GM19099 (cell line): Measurements from ENCODE around the gene PRPSAP2.

Source experiments
- POLR2A ChIP-seq: IDR thresholded peaks from 3 replicates; pipeline ENCODE4 v1.6.1; 2011; ENCODE audit warnings: low read depth; ENCODE audit not compliant: insufficient read length; ENCODE audit errors: extremely low read depth

Gene PRPSAP2

DNA sequence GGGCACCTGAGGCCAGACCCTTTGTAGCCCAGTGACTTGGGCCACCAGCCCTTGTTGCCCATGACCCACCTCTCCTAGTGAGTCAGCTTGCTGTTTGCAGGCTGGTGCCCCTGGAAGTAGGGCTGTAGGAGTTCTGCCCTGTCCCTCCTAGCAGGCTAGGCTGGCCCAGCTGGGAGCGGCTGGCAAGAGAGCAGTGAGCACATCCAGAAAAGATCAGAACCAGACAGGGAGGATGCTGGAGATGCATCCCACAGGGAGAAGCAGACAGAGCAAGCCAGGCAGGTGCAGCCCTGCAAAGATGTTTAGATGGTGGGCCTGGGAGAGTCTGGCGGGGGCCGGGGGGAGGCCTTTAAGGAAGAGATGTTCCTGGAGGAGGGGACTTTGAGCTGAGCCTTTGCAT is 96.4 kb downstream of the PRPSAP2 start:
- no peak for TF ChIP-seq POLR2A

DNA sequence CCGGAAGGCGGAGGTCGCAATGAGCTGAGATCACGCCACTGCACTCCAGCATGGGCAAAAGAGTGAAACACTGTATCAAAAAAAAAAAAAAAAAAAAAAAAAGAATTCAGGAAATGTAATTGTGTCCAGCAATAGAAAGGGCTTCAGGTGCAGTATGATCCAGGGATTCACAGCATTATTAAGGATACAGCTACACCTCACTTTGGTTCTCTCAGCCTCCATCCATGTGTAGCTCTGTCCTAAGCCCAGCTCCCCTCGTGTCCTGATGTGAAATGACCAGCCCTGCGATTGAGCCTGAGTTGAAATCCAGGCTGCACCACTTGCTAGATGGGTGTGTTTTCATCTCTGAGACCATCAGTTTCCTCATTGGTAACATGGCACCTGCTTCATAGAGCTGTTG is 97.1 kb downstream of the PRPSAP2 start:
- TF ChIP-seq POLR2A: no peak

DNA sequence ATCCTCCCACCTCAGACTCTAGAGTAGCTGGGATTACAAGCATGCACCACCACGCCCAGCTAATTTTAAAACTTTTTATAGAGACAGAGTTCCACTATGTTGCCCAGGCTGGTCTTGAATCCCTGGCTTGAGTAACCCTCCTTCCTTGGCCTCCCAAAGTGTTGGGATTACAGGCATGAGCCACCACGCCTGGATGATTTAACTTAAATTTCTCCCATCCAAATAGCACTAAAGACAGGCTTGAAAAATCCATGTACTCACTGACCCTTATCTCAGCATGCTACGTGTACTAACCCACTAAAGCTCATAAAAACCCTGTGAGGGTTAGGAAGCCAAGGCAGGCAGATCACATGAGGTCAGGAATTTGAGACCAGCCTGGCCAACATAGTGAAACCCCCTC is 98.7 kb downstream of the PRPSAP2 start:
- no peak for TF ChIP-seq POLR2A

DNA sequence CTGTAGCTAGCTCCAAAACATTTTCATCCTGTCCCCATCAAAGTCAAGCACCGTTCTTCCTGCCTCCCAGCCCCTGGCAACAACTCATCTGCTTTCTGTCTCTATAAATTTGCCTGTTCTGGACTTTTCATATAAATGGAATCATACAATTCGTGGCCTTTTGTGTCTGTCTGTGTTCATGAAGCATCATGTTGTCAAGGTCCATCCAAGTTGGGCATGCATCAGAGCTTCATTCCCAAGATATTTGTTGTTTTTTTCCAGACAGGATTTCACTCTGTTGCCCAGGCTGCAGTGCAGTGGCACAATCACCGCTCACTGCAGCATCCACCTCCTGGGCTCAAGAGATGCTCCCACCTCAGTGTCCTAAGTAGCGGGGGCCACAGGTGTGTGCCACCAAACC is 99.9 kb downstream of the PRPSAP2 start:
- TF ChIP-seq POLR2A: no peak

DNA sequence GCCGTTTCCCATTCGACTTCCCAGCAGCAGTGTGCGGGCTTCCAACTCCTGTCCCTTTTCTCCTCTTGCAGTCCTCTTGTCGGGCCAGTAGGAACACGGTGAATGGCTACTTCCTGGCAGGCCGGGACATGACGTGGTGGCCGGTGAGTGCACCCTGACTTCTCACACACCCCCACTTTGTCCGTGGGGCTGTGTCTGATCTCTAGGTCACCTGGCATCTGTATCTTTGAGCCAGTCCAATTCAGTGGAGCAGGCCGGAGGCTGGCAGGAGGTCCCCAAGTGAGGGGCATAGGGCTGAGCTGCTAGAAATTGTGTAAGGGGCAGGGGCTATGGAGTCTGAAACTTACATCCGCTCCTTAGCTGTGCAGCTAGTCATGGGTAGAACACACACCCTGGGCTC is 100.7 kb downstream of the PRPSAP2 start:
- TF ChIP-seq POLR2A: no peak

DNA sequence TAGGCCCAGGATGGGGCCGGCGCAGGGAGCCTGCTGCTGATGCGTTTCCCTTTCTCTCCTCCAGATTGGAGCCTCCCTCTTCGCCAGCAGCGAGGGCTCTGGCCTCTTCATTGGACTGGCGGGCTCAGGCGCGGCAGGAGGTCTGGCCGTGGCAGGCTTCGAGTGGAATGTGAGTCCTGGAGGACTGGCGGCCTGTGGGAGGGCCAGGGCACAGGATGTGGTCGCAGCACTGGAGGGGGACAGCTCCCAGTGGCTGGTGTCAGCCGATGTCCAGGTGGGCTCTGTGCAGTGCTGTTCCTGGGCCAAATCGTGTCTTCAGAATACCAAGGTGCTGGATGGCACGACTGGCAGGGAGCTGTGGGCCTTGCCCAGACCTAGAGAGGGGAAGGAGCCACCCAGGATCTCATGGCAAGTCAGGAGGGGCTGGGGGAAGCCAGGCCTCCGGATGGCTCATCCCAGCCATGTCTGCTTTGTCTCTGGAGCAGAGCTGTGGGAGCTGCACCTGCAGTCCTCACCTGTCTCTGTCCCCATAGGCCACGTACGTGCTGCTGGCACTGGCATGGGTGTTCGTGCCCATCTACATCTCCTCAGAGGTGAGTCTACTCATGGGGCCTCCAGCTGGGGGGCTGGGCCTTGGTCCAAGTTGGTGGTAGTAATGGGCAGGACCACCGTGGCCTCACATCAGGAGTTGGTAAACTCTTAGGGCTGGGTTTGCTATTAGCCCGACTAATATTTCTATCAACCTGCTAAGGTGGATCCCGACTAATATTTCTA is 101.3 kb downstream of the PRPSAP2 start:
- TF ChIP-seq POLR2A: no peak

DNA sequence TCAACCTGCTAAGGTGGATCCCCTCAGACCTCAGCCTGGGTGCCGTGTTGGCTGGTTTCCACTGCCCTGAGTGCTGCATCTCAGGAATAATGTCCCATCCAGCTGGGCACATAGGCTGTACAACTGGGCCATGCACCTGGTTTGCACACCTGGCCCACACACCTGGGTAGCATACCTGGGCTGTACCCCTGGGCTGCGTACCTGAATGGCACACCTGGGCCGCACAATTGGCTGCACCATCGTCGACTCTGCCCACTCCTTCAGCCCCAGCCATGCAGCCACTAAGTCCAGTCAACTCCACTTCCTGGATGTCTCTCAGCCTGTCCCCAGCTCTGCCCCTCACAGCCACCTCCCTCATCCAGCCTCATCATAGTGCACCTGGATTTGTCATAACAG is 101.9 kb downstream of the PRPSAP2 start:
- TF ChIP-seq POLR2A: no peak

DNA sequence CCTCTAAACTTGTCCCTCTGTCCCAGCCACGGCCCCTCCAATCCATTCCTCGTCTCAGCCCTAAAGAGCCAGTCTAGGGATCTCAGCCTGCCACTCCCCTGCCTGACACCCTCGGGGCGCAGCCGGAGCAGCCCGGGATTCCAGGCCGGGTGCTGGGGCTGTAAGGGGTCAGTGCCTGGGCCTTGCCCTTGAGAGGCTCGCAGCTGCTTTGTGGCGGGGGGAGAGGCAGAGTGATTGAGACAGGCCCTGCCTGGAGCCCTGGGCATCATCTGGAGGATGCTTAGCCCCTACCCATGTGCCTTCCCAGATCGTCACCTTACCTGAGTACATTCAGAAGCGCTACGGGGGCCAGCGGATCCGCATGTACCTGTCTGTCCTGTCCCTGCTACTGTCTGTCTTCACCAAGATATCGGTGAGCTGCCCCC is 102.3 kb downstream of the PRPSAP2 start:
- TF ChIP-seq POLR2A: no peak

DNA sequence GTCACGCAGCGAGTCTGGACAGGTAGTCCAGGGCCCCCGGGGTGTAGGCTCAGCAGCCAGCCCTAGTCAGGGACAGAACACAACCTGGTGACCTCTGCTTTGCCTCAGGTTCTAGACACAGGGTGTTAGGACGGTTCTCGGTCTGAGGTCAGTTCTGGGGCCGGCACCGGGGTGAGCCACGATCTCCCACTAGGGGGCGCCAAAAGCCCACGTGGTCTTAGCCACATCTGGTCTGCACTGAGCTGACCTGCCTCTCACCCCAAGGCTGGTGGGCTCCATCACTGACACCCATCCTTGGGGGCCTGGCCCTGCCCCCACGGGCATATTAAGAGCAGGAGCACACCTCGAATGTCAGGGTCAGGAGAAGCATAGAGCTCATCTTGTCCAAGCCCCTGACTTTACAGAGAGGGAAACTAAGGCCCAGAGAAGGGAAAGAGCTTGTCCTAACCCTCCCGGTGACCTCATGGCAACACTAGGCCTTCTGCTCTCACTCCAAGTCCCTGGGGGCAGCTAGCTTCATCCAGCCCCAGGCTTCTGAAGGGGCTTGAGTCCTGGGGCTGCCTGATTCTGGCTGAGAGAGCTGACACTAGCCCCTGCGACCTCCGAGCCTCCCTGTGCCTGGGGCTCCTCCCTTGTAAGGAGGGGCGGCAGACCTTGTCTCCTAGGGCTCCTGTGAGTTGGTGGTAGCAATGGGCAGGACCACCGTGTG is 103.0 kb downstream of the PRPSAP2 start:
- no peak for TF ChIP-seq POLR2A

DNA sequence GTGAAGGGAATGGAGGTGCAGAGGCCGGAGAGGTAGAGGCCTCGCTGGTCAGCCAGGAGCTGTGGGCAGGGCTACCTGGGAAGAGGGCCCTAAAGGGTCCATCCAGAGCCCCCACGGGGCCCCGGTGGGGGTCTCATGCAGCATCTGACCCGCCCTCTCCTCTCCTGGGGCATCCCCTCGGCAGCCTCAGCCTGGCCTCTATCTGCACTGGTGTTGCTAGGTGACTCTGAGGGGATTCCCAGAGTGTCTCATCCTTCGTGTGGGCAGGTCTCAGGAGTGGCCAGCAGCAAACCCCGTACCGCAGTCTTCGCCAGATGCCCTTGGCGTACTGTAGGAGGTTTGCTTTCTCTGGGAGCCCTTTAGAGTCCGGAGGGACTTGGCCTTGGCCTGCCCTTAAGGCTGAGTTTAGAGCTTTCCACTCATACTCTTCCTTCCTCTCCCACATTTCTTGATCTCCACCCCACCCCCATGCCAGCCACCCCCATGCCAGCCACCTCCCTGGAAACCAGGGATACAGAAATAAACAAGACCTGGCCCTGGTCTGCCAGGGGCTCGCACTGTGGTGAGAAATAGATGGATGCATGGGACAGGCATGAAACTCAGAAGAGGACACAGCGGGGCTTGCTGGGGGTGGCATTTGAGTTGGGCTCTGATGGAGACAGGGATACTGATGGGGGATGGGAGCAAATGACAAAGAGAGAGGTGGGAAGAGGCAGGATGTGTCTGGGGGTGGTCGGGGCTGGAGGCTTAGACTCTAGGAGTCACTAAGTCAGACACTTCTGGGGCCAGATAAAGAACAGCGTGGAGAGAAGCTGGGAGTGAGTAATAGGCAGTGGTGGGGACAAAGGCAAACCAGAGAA is 103.9 kb downstream of the PRPSAP2 start:
- TF ChIP-seq POLR2A: no peak

DNA sequence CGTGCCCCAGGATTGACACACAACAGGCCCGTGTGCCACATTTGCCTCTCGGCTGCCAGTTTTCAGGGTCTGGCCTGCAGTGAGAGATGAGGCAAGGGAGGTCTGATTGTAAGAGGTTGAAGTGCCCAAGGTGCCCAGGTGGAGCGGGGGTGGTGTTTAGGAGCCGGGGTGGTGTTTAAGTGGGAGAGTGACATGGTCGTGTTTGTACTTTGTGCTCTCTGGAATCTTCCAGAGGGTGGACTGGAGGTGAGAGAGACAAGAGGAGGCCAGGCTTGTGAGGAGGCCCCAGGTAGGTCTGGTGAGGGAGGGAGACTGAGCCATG is 104.5 kb downstream of the PRPSAP2 start:
- TF ChIP-seq POLR2A: no peak

DNA sequence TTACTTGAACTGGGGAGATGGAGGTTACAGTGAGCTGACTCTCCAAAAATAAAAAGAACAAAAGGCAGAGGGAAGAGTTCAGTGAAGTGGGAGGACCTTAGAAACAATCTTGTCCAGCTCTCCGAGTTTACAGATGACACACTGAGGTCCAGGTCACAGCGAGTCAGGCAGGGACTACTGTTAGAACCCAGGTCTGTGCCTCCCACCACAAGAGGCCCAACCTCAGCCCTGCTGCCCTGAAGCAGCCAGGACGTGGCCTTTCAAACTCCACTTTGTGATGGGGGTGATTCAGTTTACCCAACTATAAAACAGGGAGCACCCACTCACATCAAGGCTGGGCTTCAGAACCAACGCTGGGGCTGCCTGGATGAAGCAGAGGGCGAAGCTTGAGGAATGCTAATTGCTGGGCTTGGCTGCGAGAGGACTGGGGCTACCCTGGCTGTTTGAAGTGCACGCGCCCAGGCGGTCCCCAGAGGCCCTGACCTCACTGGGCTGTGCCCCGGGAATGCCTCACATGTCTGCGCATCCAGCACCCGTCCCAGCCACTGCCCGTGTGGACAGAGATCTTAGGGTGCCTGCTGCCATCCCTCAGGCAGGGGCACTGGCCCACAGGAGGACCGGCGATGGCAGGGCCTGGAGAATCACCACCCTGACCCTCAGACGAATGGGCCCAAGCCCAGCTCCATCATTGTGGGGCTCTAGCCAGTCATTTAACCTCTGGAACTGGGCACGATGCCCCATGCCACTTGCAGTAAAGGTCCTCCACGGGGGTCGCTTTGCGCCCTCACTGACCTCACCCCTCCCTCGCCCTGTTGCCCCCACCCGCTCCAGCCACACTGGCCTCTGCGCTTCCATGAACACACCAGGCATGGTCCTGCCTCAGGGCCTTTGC is 105.4 kb downstream of the PRPSAP2 start:
- no peak for TF ChIP-seq POLR2A

DNA sequence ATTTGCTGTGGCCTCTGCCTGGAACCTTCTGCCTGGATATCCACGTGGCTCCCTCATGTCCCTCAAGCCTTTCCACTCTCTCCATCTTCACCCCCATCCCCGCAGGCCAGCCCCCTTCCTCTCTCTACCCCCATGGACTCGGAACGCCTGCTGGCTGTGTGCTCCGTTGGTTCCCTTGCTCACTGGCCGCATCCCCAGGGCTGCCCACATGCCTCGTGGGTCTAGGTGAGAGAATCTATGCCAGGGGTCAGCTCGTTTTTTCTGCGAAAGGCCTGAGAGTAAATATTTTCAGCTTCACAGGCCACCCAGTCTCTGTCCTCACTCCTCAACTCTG is 106.1 kb downstream of the PRPSAP2 start:
- no peak for TF ChIP-seq POLR2A

DNA sequence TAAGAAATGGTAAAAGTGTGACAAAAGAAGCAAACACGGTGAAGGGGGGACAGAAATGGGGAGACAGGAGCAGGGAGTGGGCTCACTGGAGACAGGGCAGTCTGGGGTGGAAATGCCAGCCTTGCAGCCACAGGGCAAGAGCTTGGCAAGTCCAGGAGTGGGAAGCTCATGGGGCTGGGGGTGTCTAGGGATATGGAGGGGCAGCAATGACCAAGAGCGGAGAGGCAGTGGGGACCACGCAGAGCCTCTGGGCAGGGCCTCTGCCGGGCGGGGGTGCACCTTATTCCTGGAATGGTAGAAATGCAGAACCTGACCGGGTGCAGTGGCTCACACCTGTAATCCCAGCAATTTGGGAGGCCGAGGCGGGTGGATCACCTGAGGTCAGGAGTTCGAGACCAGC is 106.6 kb downstream of the PRPSAP2 start:
- no peak for TF ChIP-seq POLR2A
